ENCODE data around the gene MOB1A.

MOB1A gene

GRCh38 chr2:74155830-74156229 is 22.8 kb downstream of the MOB1A start:
- Histone ChIP-seq H3K79me2 (ENCODE audit: insufficient read depth, low read depth) (no peaks in the 10 kb centered on the region), H2AFZ (ENCODE audit: low read depth) (no peak overlapping the region), H3K27me3 (ENCODE audit: insufficient read depth, low read depth) (no peaks in the 10 kb centered on the region), H3K9ac (no peak overlapping the region), H4K20me1 (ENCODE audit: insufficient read depth) (no peaks in the 10 kb centered on the region), H3K4me1 (ENCODE audit: low read depth, poor library complexity, severe bottlenecking) (no peaks in the 10 kb centered on the region), H3K4me2 (no peak overlapping the region), H3K27ac (no peak overlapping the region), H3K36me3 (ENCODE audit: insufficient read depth) (peaks cover 5% of the 10 kb centered on the region; the same call in 1 of the 2 replicates), H3K4me3 (IDR thresholded peaks at IDR 0.05; ENCODE audit: insufficient read depth, low read depth, low read length) (no peak overlapping the region)
- TF ChIP-seq CTCF (conservative IDR thresholded peaks at IDR 0.05; ENCODE audit: low read depth, low read length): no peak

- Histone ChIP-seq H3K4me1 (ENCODE audit: low read depth, poor library complexity, severe bottlenecking) (peaks cover 3% of the 10 kb centered on the region), H3K27me3 (ENCODE audit: insufficient read depth, low read depth) (no peaks in the 10 kb centered on the region), H2AFZ (ENCODE audit: low read depth) (no peak overlapping the region), H4K20me1 (ENCODE audit: insufficient read depth) (no peaks in the 10 kb centered on the region), H3K36me3 (ENCODE audit: insufficient read depth) (0 out of 2 replicates have a peak, but pooled peaks cover 5% of the 10 kb centered on the region), H3K4me3 (IDR thresholded peaks at IDR 0.05; ENCODE audit: insufficient read depth, low read depth, low read length) (no peak overlapping the region), H3K4me2 (no peak overlapping the region), H3K79me2 (ENCODE audit: insufficient read depth, low read depth) (no peaks in the 10 kb centered on the region), H3K27ac (no peak overlapping the region), H3K9ac (no peak overlapping the region)
- no peak for TF ChIP-seq CTCF (conservative IDR thresholded peaks at IDR 0.05; ENCODE audit: low read depth, low read length)
These were observed 25.7 kb downstream of the MOB1A start for GRCh38 chr2:74152954-74153353.

- no peak overlapping the region for H3K4me3 ChIP-seq (IDR thresholded peaks at IDR 0.05; ENCODE audit: insufficient read depth, low read depth, low read length)
- peaks cover 12% of the 10 kb centered on the region; the same call in 1 of the 2 replicates for H3K79me2 ChIP-seq (ENCODE audit: insufficient read depth, low read depth)
- H3K4me1 ChIP-seq (ENCODE audit: low read depth, poor library complexity, severe bottlenecking): peaks cover 12% of the 10 kb centered on the region
- no peak overlapping the region for H3K27ac ChIP-seq
- TF ChIP-seq CTCF (conservative IDR thresholded peaks at IDR 0.05; ENCODE audit: low read depth, low read length): no peak
- no peaks in the 10 kb centered on the region for H3K27me3 ChIP-seq (ENCODE audit: insufficient read depth, low read depth)
- H3K9ac ChIP-seq: no peak overlapping the region
- no peaks in the 10 kb centered on the region for H3K36me3 ChIP-seq (ENCODE audit: insufficient read depth)
- no peak overlapping the region for H2AFZ ChIP-seq (ENCODE audit: low read depth)
- H4K20me1 ChIP-seq (ENCODE audit: insufficient read depth): no peaks in the 10 kb centered on the region
- no peak overlapping the region for H3K4me2 ChIP-seq
These were observed 28.9 kb downstream of the MOB1A start for GRCh38 chr2:74149570-74150319.

- Histone ChIP-seq H3K4me2 (no peak overlapping the region), H2AFZ (ENCODE audit: low read depth) (no peak overlapping the region), H3K79me2 (ENCODE audit: insufficient read depth, low read depth) (peaks cover 12% of the 10 kb centered on the region; the same call in 1 of the 2 replicates), H3K36me3 (ENCODE audit: insufficient read depth) (no peaks in the 10 kb centered on the region), H3K4me3 (IDR thresholded peaks at IDR 0.05; ENCODE audit: insufficient read depth, low read depth, low read length) (no peak overlapping the region), H3K27me3 (ENCODE audit: insufficient read depth, low read depth) (no peaks in the 10 kb centered on the region), H3K27ac (no peak overlapping the region), H3K4me1 (ENCODE audit: low read depth, poor library complexity, severe bottlenecking) (peaks cover 12% of the 10 kb centered on the region), H4K20me1 (ENCODE audit: insufficient read depth) (no peaks in the 10 kb centered on the region), H3K9ac (no peak overlapping the region)
- no peak for TF ChIP-seq CTCF (conservative IDR thresholded peaks at IDR 0.05; ENCODE audit: low read depth, low read length)
These were observed 29.5 kb downstream of the MOB1A start for GRCh38 chr2:74149247-74149525.

All from KMS-11 (cell line).